ENCODE results near the gene CEBPZOS. TPM values are rescaled to one million over a fixed set of nuclear protein-coding genes. Genes with fewer than 3 reads are reported as not detected.
"Not testable (repeated sequence)": the region's sequence is repeated elsewhere in the genome, so short reads cannot be mapped to it uniquely, and the experiment has no call there.

Gene CEBPZOS
- total and polyA plus RNA-seq, 7 experiments from 2014 or later: 26.9 to 58.8 (median 40.7) TPM

DNA sequence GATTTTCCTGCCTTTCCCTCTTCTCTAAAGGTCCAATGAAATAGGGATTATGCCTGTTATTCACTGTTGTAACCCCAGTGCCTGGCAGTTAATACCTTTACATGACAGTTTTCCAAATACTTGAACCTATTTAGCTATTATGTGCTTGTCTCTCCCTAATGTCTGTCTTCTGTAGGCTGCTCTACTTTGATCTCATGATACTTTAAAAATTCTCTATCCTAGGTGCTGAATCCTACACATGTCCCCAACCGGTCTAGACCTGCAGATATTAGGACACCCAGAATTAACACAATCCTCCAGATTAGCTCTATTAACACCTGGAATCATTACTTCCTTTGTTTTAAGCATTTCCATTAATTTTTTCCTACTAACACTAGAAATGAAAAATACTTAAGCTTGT is 27.8 kb downstream of the CEBPZOS start:
- H3K36me3 ChIP-seq (ENCODE audit: control insufficient read depth in 2 of 3, insufficient read depth in 3 of 3, low read length in 3 of 3): peaks cover 0 to 39% (median 19%) of the 10 kb centered on the region in 3 experiments

GRCh38 chr2:37225129-37225528 is 28.8 kb downstream of the CEBPZOS start:
- ATAC-seq; CTCF ChIA-PET; H3K27ac ChIP-seq (ENCODE audit: low read depth, low read length); DNase-seq; H3K27me3 ChIP-seq (ENCODE audit: control insufficient read depth in 2 of 2, insufficient read depth in 2 of 2, low read length in 2 of 2); intact Hi-C loops (cut with micrococcal nuclease); H3K27me3 Mint-ChIP-seq; H3K9me3 ChIP-seq (ENCODE audit: control insufficient read depth in 2 of 3, low read length in 3 of 3); POLR2A ChIA-PET; H3K4me3 ChIP-seq (ENCODE audit: low read length); H3K9me3 Mint-ChIP-seq: not testable (repeated sequence)
- peaks cover 7 to 54% (median 33%) of the 10 kb centered on the region in 5 donors for H3K36me3 Mint-ChIP-seq
- peaks cover 0 to 34% (median 19%) of the 10 kb centered on the region in 3 experiments for H3K36me3 ChIP-seq (ENCODE audit: control insufficient read depth in 2 of 3, insufficient read depth in 3 of 3, low read length in 3 of 3)
- H3K4me1 ChIP-seq (ENCODE audit: control insufficient read depth in 2 of 2, insufficient read depth in 2 of 2, low read length in 2 of 2): peaks cover 9 to 25% of the 10 kb centered on the region in 2 donors
- peaks cover 41 to 76% (median 65%) of the 10 kb centered on the region in 7 donors for H3K4me1 Mint-ChIP-seq
- peak overlapping the region in 1 of 9 donors; percentile 28 for H3K27ac Mint-ChIP-seq
- peak overlapping the region in 7 of 10 donors; percentile 1 to 46 (median 28) for H3K4me3 Mint-ChIP-seq

More for the DNA sequence above, 27.8 kb downstream of the CEBPZOS start:
- Mint-ChIP-seq H3K4me1 (peaks cover 36 to 70% (median 61%) of the 10 kb centered on the region in 7 donors), H3K27me3 (no peaks in the 10 kb centered on the region), H3K4me3 (peak overlapping the region in 1 of 10 donors; percentile 18), H3K36me3 (peaks cover 7 to 54% (median 33%) of the 10 kb centered on the region in 5 donors), H3K27ac (peak overlapping the region in 1 of 9 donors; percentile 85), H3K9me3 (peaks cover 0 to 1% (median 0%) of the 10 kb centered on the region in 11 donors)
- intact Hi-C loops (cut with micrococcal nuclease): no loop called here
- Histone ChIP-seq H3K4me1 (ENCODE audit: control insufficient read depth in 2 of 2, insufficient read depth in 2 of 2, low read length in 2 of 2) (peaks cover 4 to 15% of the 10 kb centered on the region in 2 donors), H3K4me3 (ENCODE audit: low read length) (no peak overlapping the region), H3K9me3 (ENCODE audit: control insufficient read depth in 2 of 3, low read length in 3 of 3) (no peaks in the 10 kb centered on the region), H3K27me3 (ENCODE audit: control insufficient read depth in 2 of 2, insufficient read depth in 2 of 2, low read length in 2 of 2) (no peaks in the 10 kb centered on the region), H3K27ac (ENCODE audit: low read depth, low read length) (no peak overlapping the region)
- POLR2A ChIA-PET: interaction anchor here (0.6 kb wide), 1 partner anchor 14 kb away, joined by 4 read pairs; no protein-coding TSS in a partner anchor
- no peak for ATAC-seq
- CTCF ChIA-PET: interaction anchor here (0.7 to 1.0 kb wide), 2 partner anchors 55 to 257 kb away, joined by 3 to 4 read pairs; no protein-coding TSS in a partner anchor
- DNase-seq: no peak

DNA sequence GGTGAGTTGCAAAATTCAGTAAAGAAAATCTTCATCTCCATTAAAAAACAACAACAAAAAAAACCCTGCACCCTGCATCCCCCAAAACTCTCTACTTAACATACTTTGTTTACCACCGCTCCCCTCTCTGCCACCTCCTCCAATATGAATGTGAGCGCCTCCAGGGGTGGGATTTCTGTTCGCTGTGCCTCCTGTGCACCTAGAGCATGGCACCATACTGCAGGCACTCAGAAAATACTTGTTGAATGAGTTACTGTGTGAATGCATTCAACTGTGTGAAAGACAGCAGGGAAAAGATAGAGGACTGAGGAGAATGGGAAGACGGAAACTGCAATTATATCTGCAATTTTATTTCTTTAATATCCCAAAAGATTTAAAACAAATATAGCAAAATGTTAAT is 30.6 kb downstream of the CEBPZOS start:
- no peaks in the 10 kb centered on the region for H3K27me3 Mint-ChIP-seq
- H3K27ac Mint-ChIP-seq: no peak overlapping the region
- ChIA-PET CTCF (no interaction called here), POLR2A (interaction anchor here (0.9 kb wide), 1 partner anchor 1525 kb away, joined by 3 read pairs; the partner anchor contains the start of gene SRSF7)
- Histone ChIP-seq H3K4me1 (ENCODE audit: control insufficient read depth in 2 of 2, insufficient read depth in 2 of 2, low read length in 2 of 2) (peaks cover 15 to 31% of the 10 kb centered on the region in 2 donors), H3K4me3 (ENCODE audit: low read length) (no peak overlapping the region), H3K27ac (ENCODE audit: low read depth, low read length) (no peak overlapping the region), H3K36me3 (ENCODE audit: control insufficient read depth in 2 of 3, insufficient read depth in 3 of 3, low read length in 3 of 3) (peaks cover 0 to 27% (median 19%) of the 10 kb centered on the region in 3 experiments), H3K9me3 (ENCODE audit: control insufficient read depth in 2 of 3, low read length in 3 of 3) (no peaks in the 10 kb centered on the region), H3K27me3 (ENCODE audit: control insufficient read depth in 2 of 2, insufficient read depth in 2 of 2, low read length in 2 of 2) (no peaks in the 10 kb centered on the region)
- H3K4me1 Mint-ChIP-seq: peaks cover 40 to 70% (median 58%) of the 10 kb centered on the region in 7 donors
- peak overlapping the region in 5 of 10 donors; percentile 20 to 57 (median 33) for H3K4me3 Mint-ChIP-seq
- H3K36me3 Mint-ChIP-seq: peaks cover 4 to 39% (median 27%) of the 10 kb centered on the region in 5 donors
- ATAC-seq (no peak), DNase-seq (no peak)
- intact Hi-C loops (cut with micrococcal nuclease): no loop called here
- peaks cover 0 to 1% (median 0%) of the 10 kb centered on the region in 11 donors for H3K9me3 Mint-ChIP-seq

DNA sequence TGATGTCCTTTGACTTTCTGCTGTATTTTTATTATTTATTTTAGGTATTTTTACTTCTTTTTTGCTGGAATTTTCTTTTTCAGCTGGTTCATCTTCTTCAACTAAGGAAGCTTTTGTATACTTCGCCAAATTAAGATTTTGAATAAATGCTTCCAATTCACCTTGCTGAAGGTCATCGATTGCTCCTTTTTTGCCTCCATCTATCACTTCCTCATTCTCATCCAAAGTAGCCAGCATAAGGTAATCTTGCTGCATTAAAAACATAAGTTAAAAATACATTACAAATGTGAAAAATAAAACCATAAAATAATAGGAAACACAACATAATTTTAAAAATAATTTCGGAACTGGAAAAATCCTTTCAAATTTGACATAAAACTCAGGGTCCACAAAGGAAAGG is 32.5 kb downstream of the CEBPZOS start:
- Histone ChIP-seq H3K27me3 (ENCODE audit: control insufficient read depth in 2 of 2, insufficient read depth in 2 of 2, low read length in 2 of 2) (no peaks in the 10 kb centered on the region), H3K4me3 (ENCODE audit: low read length) (no peak overlapping the region), H3K9me3 (ENCODE audit: control insufficient read depth in 2 of 3, low read length in 3 of 3) (no peaks in the 10 kb centered on the region), H3K4me1 (ENCODE audit: control insufficient read depth in 2 of 2, insufficient read depth in 2 of 2, low read length in 2 of 2) (peaks cover 28 to 43% of the 10 kb centered on the region in 2 donors), H3K36me3 (ENCODE audit: control insufficient read depth in 2 of 3, insufficient read depth in 3 of 3, low read length in 3 of 3) (peaks cover 0 to 28% (median 19%) of the 10 kb centered on the region in 3 experiments), H3K27ac (ENCODE audit: low read depth, low read length) (no peak overlapping the region)
- Mint-ChIP-seq H3K36me3 (peaks cover 4 to 25% (median 17%) of the 10 kb centered on the region in 5 donors), H3K4me1 (peaks cover 31 to 56% (median 45%) of the 10 kb centered on the region in 7 donors), H3K9me3 (peaks cover 0 to 1% (median 0%) of the 10 kb centered on the region in 11 donors), H3K4me3 (peak overlapping the region in 1 of 10 donors; percentile 72), H3K27ac (peak overlapping the region in 1 of 9 donors; percentile 76), H3K27me3 (no peaks in the 10 kb centered on the region)
- ATAC-seq (no peak), DNase-seq (no peak)
- CTCF ChIA-PET: no interaction called here
- POLR2A ChIA-PET: interaction anchor here (1.6 kb wide), 1 partner anchor 10 kb away, joined by 4 read pairs; no protein-coding TSS in a partner anchor
- intact Hi-C loops (cut with micrococcal nuclease): no loop called here

DNA sequence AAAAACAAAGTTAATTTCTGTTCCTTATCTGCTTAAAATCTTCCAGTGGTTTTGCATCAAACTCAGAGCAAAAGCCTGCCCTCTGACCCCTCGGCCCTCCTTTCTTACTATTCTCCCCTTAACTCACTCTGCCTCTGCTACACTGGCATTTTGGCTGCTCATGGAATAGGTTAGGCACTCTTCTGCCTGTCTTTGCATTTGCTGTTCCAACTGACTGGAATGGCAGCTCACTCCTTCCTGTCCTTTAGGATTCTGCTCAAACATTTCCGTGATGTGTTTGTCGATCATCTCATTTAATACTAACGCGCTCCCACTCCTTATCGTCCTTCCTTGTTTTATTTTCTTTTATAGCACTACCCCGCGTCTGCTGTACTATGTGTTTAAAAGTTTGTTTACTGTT is 34.3 kb downstream of the CEBPZOS start:
- Mint-ChIP-seq H3K36me3 (peaks cover 0 to 26% (median 22%) of the 10 kb centered on the region in 5 donors), H3K27ac (no peak overlapping the region), H3K4me3 (no peak overlapping the region), H3K27me3 (no peaks in the 10 kb centered on the region), H3K9me3 (peaks cover 0 to 1% (median 0%) of the 10 kb centered on the region in 11 donors), H3K4me1 (peaks cover 22 to 56% (median 45%) of the 10 kb centered on the region in 7 donors)
- Histone ChIP-seq H3K9me3 (ENCODE audit: control insufficient read depth in 2 of 3, low read length in 3 of 3) (no peaks in the 10 kb centered on the region), H3K4me3 (ENCODE audit: low read length) (peak overlapping the region; percentile 84), H3K27ac (ENCODE audit: low read depth, low read length) (peak overlapping the region; percentile 93), H3K4me1 (ENCODE audit: control insufficient read depth in 2 of 2, insufficient read depth in 2 of 2, low read length in 2 of 2) (peaks cover 31 to 43% of the 10 kb centered on the region in 2 donors), H3K36me3 (ENCODE audit: control insufficient read depth in 2 of 3, insufficient read depth in 3 of 3, low read length in 3 of 3) (peaks cover 0 to 28% (median 19%) of the 10 kb centered on the region in 3 experiments), H3K27me3 (ENCODE audit: control insufficient read depth in 2 of 2, insufficient read depth in 2 of 2, low read length in 2 of 2) (no peaks in the 10 kb centered on the region)
- intact Hi-C loops (cut with micrococcal nuclease): loop anchor here (2.0 to 5.0 kb wide), 5 partner anchors 14 to 162 kb away; partner anchors contain the start of gene PRKD3 (in 1 of the 2)
- ATAC-seq (no peak), DNase-seq (no peak)
- CTCF ChIA-PET: no interaction called here
- POLR2A ChIA-PET: interaction anchor here (2.0 kb wide), 1 partner anchor 93 kb away, joined by 14 read pairs; no protein-coding TSS in a partner anchor

DNA sequence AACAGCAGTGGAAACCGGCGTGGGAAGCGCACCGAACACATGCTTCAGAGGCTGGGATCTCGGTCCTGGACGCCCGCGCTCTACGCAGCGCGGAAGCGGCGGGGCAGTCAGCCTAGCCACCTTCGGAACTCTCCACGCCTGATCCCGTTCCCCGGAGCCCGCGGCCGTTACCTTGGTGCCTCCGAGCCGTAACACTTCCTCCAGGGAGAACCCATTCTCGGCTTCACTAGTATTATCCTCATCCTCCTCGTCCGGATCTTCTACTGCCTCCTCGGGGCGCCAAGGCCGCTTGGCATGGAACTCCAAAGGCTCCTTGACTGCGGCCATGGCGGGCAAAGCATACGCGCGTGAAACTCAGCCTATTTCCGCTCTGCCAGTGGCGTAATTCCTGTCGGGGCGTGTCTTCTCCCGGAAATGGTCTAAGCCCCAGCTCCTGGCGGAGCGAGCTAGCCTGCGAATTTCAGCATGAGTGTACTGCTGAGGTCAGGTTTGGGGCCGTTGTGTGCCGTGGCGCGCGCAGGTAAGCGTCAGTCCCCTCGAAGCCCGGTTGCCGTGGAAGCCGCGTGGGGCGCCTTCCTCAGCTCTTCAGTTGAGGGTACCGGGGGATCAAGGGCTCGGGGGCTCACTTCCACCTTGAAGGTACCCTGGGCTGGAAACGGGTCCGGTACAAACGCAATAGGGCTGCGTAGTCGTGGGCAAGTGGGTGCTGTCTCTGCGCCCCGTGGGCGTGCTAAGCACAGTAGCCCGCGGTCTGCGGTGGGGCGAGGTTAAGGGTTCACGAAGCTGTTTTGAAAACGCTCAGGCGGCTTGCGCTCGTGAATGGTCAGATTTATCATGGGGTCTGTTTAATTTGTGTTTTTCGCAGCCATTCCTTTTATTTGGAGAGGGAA is 35.2 kb downstream of the CEBPZOS start, which contains the start of the genes CEBPZ and NDUFAF7:
TSS of gene CEBPZ (minus strand) at position 356 of the 890 bp plus-strand sequence. CDS start at position 327, 29 bp downstream.
TSS of gene NDUFAF7 (plus strand) at position 418 of the 890 bp plus-strand sequence. CDS start at position 466, 48 bp downstream.
- Mint-ChIP-seq H3K4me3 (no peak within 1 kb of the TSS), H3K27ac (no peak within 1 kb of the TSS), H3K4me1 (peaks cover 25 to 54% (median 43%) of the 10 kb centered on the region in 7 donors), H3K36me3 (peaks cover 5 to 30% (median 29%) of the 10 kb centered on the region in 5 donors), H3K27me3 (no peaks in the 10 kb centered on the region), H3K9me3 (peaks cover 0 to 1% (median 0%) of the 10 kb centered on the region in 11 donors)
- CTCF ChIA-PET: interaction anchor here (1.1 kb wide), 1 partner anchor 9 kb away, joined by 5 read pairs; no protein-coding TSS in a partner anchor
- H3K9me3 ChIP-seq (ENCODE audit: control insufficient read depth in 2 of 3, low read length in 3 of 3): no peaks in the 10 kb centered on the region
- DNase-seq (peak; percentile 71 to 87 (median 84)), ATAC-seq (peak; percentile 95)
- POLR2A ChIA-PET: interaction anchor here (0.7 to 2.2 kb wide), 10 partner anchors 12 to 1520 kb away, joined by 3 to 14 read pairs (median 3); partner anchors contain the start of gene SRSF7
- H3K4me3 ChIP-seq (ENCODE audit: low read length): peak within 1 kb of the TSS; percentile 84
- peaks cover 0 to 32% (median 19%) of the 10 kb centered on the region in 3 experiments for H3K36me3 ChIP-seq (ENCODE audit: control insufficient read depth in 2 of 3, insufficient read depth in 3 of 3, low read length in 3 of 3)
- intact Hi-C loops (cut with micrococcal nuclease): loop anchor here (1.0 to 5.0 kb wide), 11 partner anchors 13 to 265 kb away; partner anchors contain the start of genes CEBPZOS (in 2 of the 2), GPATCH11 (in 2 of the 2), HEATR5B (in 2 of the 2) and PRKD3 (in 2 of the 2)
- H3K27me3 ChIP-seq (ENCODE audit: control insufficient read depth in 2 of 2, insufficient read depth in 2 of 2, low read length in 2 of 2): no peaks in the 10 kb centered on the region
- peaks cover 31 to 39% of the 10 kb centered on the region in 2 donors for H3K4me1 ChIP-seq (ENCODE audit: control insufficient read depth in 2 of 2, insufficient read depth in 2 of 2, low read length in 2 of 2)
- H3K27ac ChIP-seq (ENCODE audit: low read depth, low read length): peak within 1 kb of the TSS; percentile 93
